SU-DHL-6 (cell line): ENCODE results near the gene ASB18.

Source experiments
- H2AFZ ChIP-seq: fragments of 200-600 bp; sonication (generic); 2 replicates; pipeline ENCODE4 v1.6.1; 2014; ENCODE audit warnings: low read depth, mild to moderate bottlenecking, moderate library complexity, mixed read lengths, antibody characterized with exemption, low read length; ENCODE audit not compliant: severe bottlenecking
- H3F3A ChIP-seq: fragments of 200-600 bp; shearing (Covaris generic); 2 replicates; pipeline ENCODE4 v1.6.0; 2016; ENCODE audit warnings: antibody characterized with exemption, mild to moderate bottlenecking; ENCODE audit not compliant: insufficient read depth
- H3K27ac ChIP-seq: fragments of 200-600 bp; sonication (generic); 2 replicates; pipeline ENCODE4 v1.5.1; 2016; ENCODE audit warnings: low read depth, mild to moderate bottlenecking, low read length, moderate library complexity, mixed read lengths
- H3K27me3 ChIP-seq: fragments of 200-600 bp; sonication (generic), shearing (Covaris generic); 2 replicates; pipeline ENCODE4 v1.6.0; 2014; ENCODE audit warnings: mild to moderate bottlenecking, low read length
- H3K36me3 ChIP-seq: fragments of 200-600 bp; sonication (generic); 2 replicates; pipeline ENCODE4 v1.6.1; 2014; ENCODE audit warnings: mild to moderate bottlenecking, low read length, mixed read lengths
- H3K4me2 ChIP-seq: fragments of 300-600, 200-600 bp; shearing (Covaris generic), sonication (generic); 2 replicates; pipeline ENCODE4 v1.6.0; 2014; ENCODE audit warnings: low read length, low read depth, mild to moderate bottlenecking; ENCODE audit not compliant: poor library complexity, severe bottlenecking
- H3K4me3 ChIP-seq: fragments of 200-600 bp; sonication (generic); 2 replicates; pipeline ENCODE4 v1.5.1; 2014; ENCODE audit warnings: antibody characterized with exemption, low read length, mild to moderate bottlenecking, mixed read lengths; ENCODE audit not compliant: insufficient read depth, poor library complexity, severe bottlenecking
- H3K79me2 ChIP-seq: fragments of 200-600 bp; sonication (generic); 2 replicates; pipeline ENCODE4 v1.6.1; 2014; ENCODE audit warnings: mild to moderate bottlenecking, low read length, moderate library complexity; ENCODE audit not compliant: insufficient read depth
- H3K9ac ChIP-seq: fragments of 200-600 bp; sonication (generic); 2 replicates; pipeline ENCODE4 v1.7.0; 2014; ENCODE audit warnings: mild to moderate bottlenecking, low read length
- H3K9me2 ChIP-seq: fragments of 200-600 bp; sonication (generic); replicated peaks from 2 replicates; pipeline ENCODE4 v1.6.1; 2014; ENCODE audit warnings: low read length; ENCODE audit not compliant: insufficient read depth
- H3K9me3 ChIP-seq: fragments of 200-600 bp; sonication (generic); 2 replicates; pipeline ENCODE4 v1.6.1; 2014; ENCODE audit warnings: low read length, mixed read lengths; ENCODE audit not compliant: insufficient read depth
- H4K20me1 ChIP-seq: fragments of 200-600 bp; sonication (generic); 2 replicates; pipeline ENCODE4 v1.6.1; 2014; ENCODE audit warnings: low read depth, mild to moderate bottlenecking, antibody characterized with exemption, low read length, moderate library complexity, mixed read lengths
- EZH2phosphoT487 ChIP-seq: fragments of 200-600 bp; sonication (generic), shearing (Covaris generic); conservative IDR thresholded peaks from 2 replicates; pipeline ENCODE4 v1.6.1; 2018; ENCODE audit warnings: mild to moderate bottlenecking, antibody characterized with exemption, low read length, moderate library complexity, mixed read lengths
- TF ChIP-seq, protein P1 (sequence below): fragments of 200-600 bp; sonication (generic); IDR thresholded peaks from one replicate; pipeline ENCODE4 v1.5.1; 2017; ENCODE audit warnings: antibody characterized with exemption, mild to moderate bottlenecking, low read length, moderate library complexity; ENCODE audit not compliant: insufficient read depth, poor library complexity, severe bottlenecking

The ASB18 gene

DNA sequence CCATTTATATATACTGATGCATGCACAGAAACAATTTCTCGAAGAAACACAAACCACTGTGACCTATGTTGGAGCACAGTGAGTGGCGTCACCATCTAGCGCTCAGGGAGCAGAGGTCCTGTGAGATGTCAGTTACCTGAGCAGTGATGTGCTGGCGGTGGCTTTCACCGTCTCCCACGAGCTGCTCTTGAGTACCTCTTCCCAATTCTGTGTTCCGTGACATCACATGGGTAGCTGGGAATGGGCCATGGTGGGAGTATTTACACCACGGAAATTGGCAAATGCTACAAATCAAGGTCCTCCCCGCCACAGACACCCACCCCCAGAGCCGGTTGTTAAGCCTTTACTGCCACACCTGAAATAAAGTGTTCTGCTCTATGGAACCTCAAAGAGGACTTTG is 120.4 kb downstream of the ASB18 start:
- H3F3A ChIP-seq: no peaks in the 10 kb centered on the region
- no peaks in the 10 kb centered on the region for H3K9me2 ChIP-seq
- H4K20me1 ChIP-seq: no peaks in the 10 kb centered on the region
- H3K4me3 ChIP-seq: no peak overlapping the region
- TF ChIP-seq EZH2phosphoT487: no peak
- TF ChIP-seq, protein P1, sequence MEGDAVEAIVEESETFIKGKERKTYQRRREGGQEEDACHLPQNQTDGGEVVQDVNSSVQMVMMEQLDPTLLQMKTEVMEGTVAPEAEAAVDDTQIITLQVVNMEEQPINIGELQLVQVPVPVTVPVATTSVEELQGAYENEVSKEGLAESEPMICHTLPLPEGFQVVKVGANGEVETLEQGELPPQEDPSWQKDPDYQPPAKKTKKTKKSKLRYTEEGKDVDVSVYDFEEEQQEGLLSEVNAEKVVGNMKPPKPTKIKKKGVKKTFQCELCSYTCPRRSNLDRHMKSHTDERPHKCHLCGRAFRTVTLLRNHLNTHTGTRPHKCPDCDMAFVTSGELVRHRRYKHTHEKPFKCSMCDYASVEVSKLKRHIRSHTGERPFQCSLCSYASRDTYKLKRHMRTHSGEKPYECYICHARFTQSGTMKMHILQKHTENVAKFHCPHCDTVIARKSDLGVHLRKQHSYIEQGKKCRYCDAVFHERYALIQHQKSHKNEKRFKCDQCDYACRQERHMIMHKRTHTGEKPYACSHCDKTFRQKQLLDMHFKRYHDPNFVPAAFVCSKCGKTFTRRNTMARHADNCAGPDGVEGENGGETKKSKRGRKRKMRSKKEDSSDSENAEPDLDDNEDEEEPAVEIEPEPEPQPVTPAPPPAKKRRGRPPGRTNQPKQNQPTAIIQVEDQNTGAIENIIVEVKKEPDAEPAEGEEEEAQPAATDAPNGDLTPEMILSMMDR: no peak
- no peak overlapping the region for H3K4me2 ChIP-seq
- H3K27ac ChIP-seq: no peak overlapping the region
- no peak overlapping the region for H3K9ac ChIP-seq
- H3K27me3 ChIP-seq: no peaks in the 10 kb centered on the region
- no peak overlapping the region for H2AFZ ChIP-seq
- H3K79me2 ChIP-seq: no peaks in the 10 kb centered on the region
- no peaks in the 10 kb centered on the region for H3K9me3 ChIP-seq
- H3K36me3 ChIP-seq: no peaks in the 10 kb centered on the region
